B cell (primary cell): ENCODE measurements around the gene STON2. TPM values are rescaled to one million over a fixed set of nuclear protein-coding genes. Genes with fewer than 3 reads are reported as not detected.

Experiments used
- ATAC-seq: fragments of 200-7000 bp; cut with Tn5 transposase; one replicate; pipeline ENCODE4 v1.10.0; 2021; ENCODE audit warnings: low read depth, mild to moderate bottlenecking, moderate number of reproducible peaks, moderate library complexity
- CTCF ChIA-PET: fragments of 350-600 bp; sonication (Branson Sonifier 250); formaldehyde crosslinking; loops from one replicate; lab custom pipeline; 2021; ENCODE audit warnings: antibody characterized with exemption, inconsistent platforms; lab: Charles Lee
- POLR2A ChIA-PET: fragments of 350-600 bp; sonication (Branson Sonifier 250); formaldehyde crosslinking; loops from one replicate; lab custom pipeline; 2021; ENCODE audit warnings: antibody characterized with exemption; lab: Charles Lee
- DNase-seq: peaks from one replicate; pipeline ENCODE4 v3.0.0; 2013
- H2AFZ ChIP-seq: 2 replicates; pipeline ENCODE4 v1.6.1; 2012; ENCODE audit warnings: mild to moderate bottlenecking, low read depth, low read length; ENCODE audit not compliant: insufficient read depth, poor library complexity, severe bottlenecking
- H3K27ac ChIP-seq, 2 donors: 1 replicate in 1 of 2; 2 replicates in 1 of 2; pipeline ENCODE4 v1.5.1; 2012 to 2013; ENCODE audit warnings: low read length in 2 of 2, mild to moderate bottlenecking in 2 of 2, moderate library complexity in 1 of 2
- H3K27me3 ChIP-seq, 4 experiments: fragments of 200-600 bp in 1 of 4; sonication (generic) in 1 of 4; replicated peaks in 1 of 4; 1 replicate in 2 of 4; 2 replicates in 2 of 4; pipeline versions ENCODE4 v1.6.1 to v1.7.0; 2013 to 2016; ENCODE audit warnings: low read length in 3 of 4, mild to moderate bottlenecking in 2 of 4, mixed read lengths in 1 of 4, moderate library complexity in 1 of 4; ENCODE audit not compliant: insufficient read depth in 4 of 4, control insufficient read depth in 3 of 4; ENCODE audit errors: control extremely low read depth in 1 of 4
- H3K36me3 ChIP-seq, 2 experiments: replicated peaks in 1 of 2; 1 replicate in 1 of 2; 2 replicates in 1 of 2; pipeline versions ENCODE4 v1.6.1 to v1.7.1; 2013; ENCODE audit warnings: low read length in 1 of 2; ENCODE audit not compliant: insufficient read depth in 2 of 2, control insufficient read depth in 1 of 2; ENCODE audit errors: control extremely low read depth in 1 of 2, extremely low read depth in 1 of 2
- H3K4me1 ChIP-seq, 2 donors: fragments of 200-600 bp in 1 of 2; sonication (generic) in 1 of 2; 1 replicate in 1 of 2; 2 replicates in 1 of 2; pipeline versions ENCODE4 v1.5.1 to v1.6.1; 2013 to 2017; ENCODE audit warnings: low read length in 2 of 2; ENCODE audit not compliant: control insufficient read depth in 2 of 2, insufficient read depth in 2 of 2
- H3K4me2 ChIP-seq: replicated peaks from 2 replicates; pipeline ENCODE3; 2012; ENCODE audit warnings: mild to moderate bottlenecking, low read depth, low read length; ENCODE audit not compliant: poor library complexity, severe bottlenecking
- H3K4me3 ChIP-seq, 5 experiments: fragments of 200-600 bp in 1 of 5; sonication (generic) in 1 of 5; 1 replicate in 3 of 5; 2 replicates in 2 of 5; pipeline versions ENCODE4 v1.5.1 to v1.7.0; 2011 to 2016; ENCODE audit warnings: low read length in 4 of 5, mild to moderate bottlenecking in 4 of 5, low read depth in 2 of 5, control low read depth in 1 of 5, moderate library complexity in 1 of 5; ENCODE audit not compliant: insufficient read depth in 1 of 5; ENCODE audit errors: control extremely low read depth in 1 of 5, extremely low read depth in 1 of 5
- H3K79me2 ChIP-seq: fragments of 200-600 bp; sonication (generic); one replicate; pipeline ENCODE4 v1.6.0; 2016; ENCODE audit warnings: low read length; ENCODE audit not compliant: control insufficient read depth, insufficient read depth
- H3K9ac ChIP-seq: fragments of 200-600 bp; sonication (generic); 2 replicates; pipeline ENCODE4 v1.6.1; 2017; ENCODE audit warnings: mild to moderate bottlenecking, low read length, moderate library complexity
- H3K9me3 ChIP-seq, 3 donors: one replicate each; pipeline versions ENCODE4 v1.6.1 to v1.7.1; 2013; ENCODE audit warnings: low read length in 2 of 3; ENCODE audit not compliant: control insufficient read depth in 2 of 3, insufficient read depth in 1 of 3; ENCODE audit errors: control extremely low read depth in 1 of 3
- H4K20me1 ChIP-seq: 2 replicates; pipeline ENCODE4 v1.6.0; 2012; ENCODE audit warnings: mild to moderate bottlenecking, low read length; ENCODE audit not compliant: insufficient read depth, control insufficient read depth, poor library complexity, severe bottlenecking
- H3K27ac Mint-ChIP-seq: one replicate; pipeline ENCODE4 v1.8.0; 2021; ENCODE audit warnings: mixed read lengths
- H3K27me3 Mint-ChIP-seq: one replicate; pipeline ENCODE4 v1.8.0; 2021; ENCODE audit warnings: mixed read lengths
- H3K4me1 Mint-ChIP-seq: one replicate; pipeline ENCODE4 v1.8.0; 2021; ENCODE audit warnings: mixed read lengths
- H3K4me3 Mint-ChIP-seq: one replicate; pipeline ENCODE4 v1.8.0; 2021; ENCODE audit warnings: mixed read lengths
- H3K9me3 Mint-ChIP-seq: one replicate; pipeline ENCODE4 v1.8.0; 2022; ENCODE audit warnings: mixed read lengths; ENCODE audit not compliant: insufficient read depth
- CTCF ChIP-seq: fragments of 200-600 bp; IDR thresholded peaks from one replicate; pipeline ENCODE4 v1.8.0; 2022; ENCODE audit warnings: antibody characterized with exemption, mild to moderate bottlenecking
- EZH2 ChIP-seq: IDR thresholded peaks from 2 replicates; pipeline ENCODE4 v1.6.1; 2012; ENCODE audit warnings: borderline replicate concordance, low read depth, mild to moderate bottlenecking, moderate library complexity, low read length; ENCODE audit not compliant: insufficient read depth, poor library complexity, severe bottlenecking
- WGBS: methylation state at CpG from one replicate; pipeline ENCODE4 v1.1.5; 2013; ENCODE audit warnings: missing lambda C conversion rate; ENCODE audit not compliant: insufficient coverage; 5-methylcytosine and 5-hydroxymethylcytosine counted together
- intact Hi-C: fragments of 100-400 bp; cut with micrococcal nuclease; formaldehyde crosslinking; loops from one replicate; pipeline ENCODE4 v1.10.0; 2022
- polyA plus RNA-seq: library from polyadenylated mRNA; depleted of rRNA; stranded (reverse); fragments of >200 nt; gene quantifications from 2 replicates; pipeline ENCODE4 v1.2.3, GENCODE V29; 2012
- total RNA-seq, 2 donors: library from RNA; stranded (reverse); fragments of 120-200 nt in 1 of 2; gene quantifications; 1 replicate in 1 of 2; 2 replicates in 1 of 2; pipeline versions ENCODE4 v1.2.3 to v1.2.4, GENCODE V29; 2013 to 2022

The STON2 gene
- total and polyA plus RNA-seq, 2 donors (not counting 1 experiment from before 2014, with no cell fraction given) = 0.03 TPM; not detected in 1

- no peaks in the 10 kb centered on the region for H4K20me1 ChIP-seq
- no peak overlapping the region for H3K4me2 ChIP-seq
- no peaks in the 10 kb centered on the region for H3K36me3 ChIP-seq
- no peaks in the 10 kb centered on the region for H3K4me1 ChIP-seq
- H3K79me2 ChIP-seq = no peaks in the 10 kb centered on the region
- ATAC-seq (no peak), DNase-seq (no peak)
- H2AFZ ChIP-seq = no peak overlapping the region
- ChIA-PET POLR2A (no interaction called here), CTCF (no interaction called here)
- H3K9me3 Mint-ChIP-seq = peaks cover 4% of the 10 kb centered on the region
- H3K4me1 Mint-ChIP-seq = no peaks in the 10 kb centered on the region
- no peak overlapping the region for H3K9ac ChIP-seq
- H3K27ac Mint-ChIP-seq = no peak overlapping the region
- H3K4me3 Mint-ChIP-seq = no peak overlapping the region
- H3K27me3 Mint-ChIP-seq = peaks cover 12% of the 10 kb centered on the region
- TF ChIP-seq EZH2 = no peak
- no peak for TF ChIP-seq CTCF
- no peak overlapping the region for H3K4me3 ChIP-seq
- peaks cover 0 to 7% (median 3%) of the 10 kb centered on the region in 4 experiments for H3K27me3 ChIP-seq
- H3K9me3 ChIP-seq = peaks cover 0 to 2% (median 0%) of the 10 kb centered on the region in 3 donors
- H3K27ac ChIP-seq = no peak overlapping the region
- WGBS = 75% methylated on average over 2 of the region's 2 CpGs
- intact Hi-C loops = no loop called here
Observed at GRCh38 chr14:81401420-81402122, 1.4 kb upstream of the STON2 start.

GRCh38 chr14:81400852-81401251 lies 728 bp upstream of the STON2 start:
- no peaks in the 10 kb centered on the region for H3K36me3 ChIP-seq
- no peak overlapping the region for H3K4me3 ChIP-seq
- Mint-ChIP-seq H3K9me3 (peaks cover 4% of the 10 kb centered on the region), H3K4me1 (no peaks in the 10 kb centered on the region), H3K27me3 (peaks cover 11% of the 10 kb centered on the region), H3K27ac (no peak overlapping the region), H3K4me3 (no peak overlapping the region)
- no peak overlapping the region for H3K27ac ChIP-seq
- 83% methylated on average over 8 of the region's 8 CpGs for WGBS
- H3K9ac ChIP-seq = no peak overlapping the region
- POLR2A ChIA-PET = no interaction called here
- intact Hi-C loops = no loop called here
- DNase-seq (no peak), ATAC-seq (no peak)
- no peaks in the 10 kb centered on the region for H4K20me1 ChIP-seq
- H3K9me3 ChIP-seq = peaks cover 0 to 2% (median 0%) of the 10 kb centered on the region in 3 donors
- H3K4me1 ChIP-seq = no peaks in the 10 kb centered on the region
- H3K4me2 ChIP-seq = no peak overlapping the region
- no peaks in the 10 kb centered on the region for H3K79me2 ChIP-seq
- CTCF ChIA-PET = no interaction called here
- H2AFZ ChIP-seq = no peak overlapping the region
- H3K27me3 ChIP-seq = peaks cover 0 to 7% (median 1%) of the 10 kb centered on the region in 4 experiments
- TF ChIP-seq EZH2 = no peak
